Measurements from ENCODE around the gene TMPRSS4.

Gene TMPRSS4

GRCh38 chr11:118157186-118157895, 80.5 kb downstream of the TMPRSS4 start:
- DNase-seq, result no peak

DNA sequence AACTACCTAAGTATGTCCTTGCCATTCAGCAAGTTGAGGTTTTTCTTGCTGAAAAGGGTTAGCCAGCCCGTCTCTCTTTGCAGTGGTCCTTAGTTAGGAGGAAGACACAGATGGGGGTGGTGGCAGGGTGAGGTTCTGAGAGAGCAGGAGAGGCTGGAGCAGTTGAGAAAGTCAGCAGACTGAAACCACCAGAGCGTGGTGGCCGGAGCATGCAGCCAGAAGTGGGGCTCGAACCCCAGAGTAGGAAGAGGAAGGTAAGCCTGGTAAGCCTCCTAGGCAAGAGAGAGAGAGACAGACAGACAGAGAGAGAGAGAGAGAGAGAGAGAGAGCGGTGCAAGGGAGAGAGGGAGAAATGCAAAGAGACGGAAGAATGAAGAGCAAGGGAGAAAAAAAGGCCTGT, 84.9 kb downstream of the TMPRSS4 start:
- no peak for DNase-seq

DNA sequence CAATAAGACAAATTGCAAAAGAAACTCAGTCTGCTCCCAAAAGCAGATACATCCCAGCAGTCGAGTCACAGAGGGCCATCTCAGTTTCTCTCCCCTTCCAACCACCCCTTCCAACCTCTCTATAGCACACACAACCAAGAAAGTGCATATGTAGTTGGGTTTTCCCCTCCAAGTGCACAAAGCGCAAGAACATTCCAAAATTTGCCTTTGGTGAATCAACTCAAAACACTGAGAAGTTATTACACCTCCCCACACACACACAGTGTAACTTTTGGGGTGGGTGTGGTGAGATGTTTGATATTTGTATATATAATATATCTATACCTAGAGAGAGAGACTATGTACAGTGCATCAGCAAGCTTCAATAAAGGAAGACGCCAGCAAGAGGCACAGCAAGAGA, 86.0 kb downstream of the TMPRSS4 start:
- DNase-seq, result no peak

DNA sequence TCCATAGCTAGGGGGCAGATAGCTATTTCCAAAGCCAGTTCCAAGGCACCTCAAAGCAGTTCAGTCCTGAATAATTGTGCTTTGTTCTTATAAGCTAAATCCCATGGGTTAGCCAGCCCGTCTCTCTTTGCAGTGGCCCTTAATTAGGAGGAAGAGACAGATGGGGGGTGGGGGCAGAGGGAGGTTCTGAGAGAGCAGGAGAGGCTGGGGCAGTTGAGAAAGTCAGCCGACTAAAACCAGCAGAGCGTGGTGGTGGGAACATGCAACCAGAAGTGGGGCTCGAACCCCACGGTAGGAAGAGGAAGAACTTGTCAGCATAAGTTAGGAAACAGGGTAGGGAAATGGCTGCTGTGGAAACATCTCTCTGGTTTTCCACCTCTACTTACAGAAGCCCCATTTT, 86.6 kb downstream of the TMPRSS4 start:
- DNase-seq, result no peak

DNA sequence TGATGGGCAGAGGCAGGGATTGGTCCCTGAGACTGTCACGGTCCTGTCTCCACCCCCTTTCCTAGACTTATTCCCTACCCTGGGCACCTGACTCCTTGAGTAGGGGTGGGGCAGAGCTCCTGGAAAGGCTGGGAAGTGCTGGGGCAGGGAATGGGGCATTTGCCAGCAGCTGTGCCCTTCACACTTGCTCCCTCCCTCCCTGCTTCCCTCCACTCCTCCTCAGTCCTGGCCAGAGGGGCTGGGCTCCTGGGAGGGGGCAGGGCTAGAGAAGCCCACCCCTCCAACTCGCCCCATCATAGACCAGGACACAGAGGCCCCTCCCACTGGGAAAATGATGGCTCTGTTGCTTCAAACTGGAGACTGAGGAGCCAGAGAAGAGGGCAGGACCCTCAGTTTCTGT, 88.0 kb downstream of the TMPRSS4 start:
- DNase-seq, result no peak

- no peak for DNase-seq
Measured at GRCh38 chr11:118166641-118167040, 89.8 kb downstream of the TMPRSS4 start.

- DNase-seq, result no peak
Measured at GRCh38 chr11:118167253-118167652, 90.4 kb downstream of the TMPRSS4 start.

DNA sequence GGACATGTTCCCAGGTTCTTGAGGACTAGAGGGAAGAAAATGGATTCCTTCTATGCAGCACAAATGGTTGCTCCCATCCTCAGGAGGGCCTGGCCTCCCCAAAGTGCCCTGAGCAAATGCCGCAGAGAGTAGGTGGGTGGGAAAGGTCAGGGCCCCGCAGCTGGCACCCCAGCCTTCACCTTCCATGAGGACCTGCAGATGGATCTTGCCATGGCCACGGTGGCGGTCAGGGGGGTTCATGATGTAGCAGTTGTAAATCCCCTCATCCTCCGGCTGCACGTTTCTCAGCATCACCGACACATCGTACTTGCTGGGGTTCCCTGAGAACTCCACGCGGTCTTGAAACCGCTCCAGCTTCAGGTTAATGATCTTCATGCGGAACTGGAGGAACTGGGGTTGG, 91.0 kb downstream of the TMPRSS4 start:
- no peak for DNase-seq

DNA sequence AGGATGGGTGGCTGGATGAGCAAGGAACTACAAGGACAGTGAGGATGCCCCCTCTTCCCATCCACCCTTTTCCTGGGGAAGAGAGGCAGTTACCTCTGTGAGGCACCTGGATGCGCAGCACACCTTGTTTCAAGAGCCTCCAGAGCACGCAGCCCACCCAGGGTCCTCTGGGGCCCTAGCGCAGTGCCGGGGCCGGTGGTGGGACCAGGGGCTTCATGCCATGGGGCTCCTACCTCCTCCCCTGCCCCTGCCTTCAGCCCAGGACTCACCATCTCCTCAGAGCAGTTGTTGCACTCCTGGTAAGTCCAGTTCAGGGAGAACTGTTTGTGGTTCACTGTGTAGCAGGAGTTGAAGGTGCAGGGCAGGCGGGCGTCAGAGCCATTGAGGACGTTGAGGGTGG, 91.4 kb downstream of the TMPRSS4 start:
- no peak for DNase-seq

GRCh38 chr11:118168751-118169150, 91.9 kb downstream of the TMPRSS4 start:
- DNase-seq, result no peak

DNA sequence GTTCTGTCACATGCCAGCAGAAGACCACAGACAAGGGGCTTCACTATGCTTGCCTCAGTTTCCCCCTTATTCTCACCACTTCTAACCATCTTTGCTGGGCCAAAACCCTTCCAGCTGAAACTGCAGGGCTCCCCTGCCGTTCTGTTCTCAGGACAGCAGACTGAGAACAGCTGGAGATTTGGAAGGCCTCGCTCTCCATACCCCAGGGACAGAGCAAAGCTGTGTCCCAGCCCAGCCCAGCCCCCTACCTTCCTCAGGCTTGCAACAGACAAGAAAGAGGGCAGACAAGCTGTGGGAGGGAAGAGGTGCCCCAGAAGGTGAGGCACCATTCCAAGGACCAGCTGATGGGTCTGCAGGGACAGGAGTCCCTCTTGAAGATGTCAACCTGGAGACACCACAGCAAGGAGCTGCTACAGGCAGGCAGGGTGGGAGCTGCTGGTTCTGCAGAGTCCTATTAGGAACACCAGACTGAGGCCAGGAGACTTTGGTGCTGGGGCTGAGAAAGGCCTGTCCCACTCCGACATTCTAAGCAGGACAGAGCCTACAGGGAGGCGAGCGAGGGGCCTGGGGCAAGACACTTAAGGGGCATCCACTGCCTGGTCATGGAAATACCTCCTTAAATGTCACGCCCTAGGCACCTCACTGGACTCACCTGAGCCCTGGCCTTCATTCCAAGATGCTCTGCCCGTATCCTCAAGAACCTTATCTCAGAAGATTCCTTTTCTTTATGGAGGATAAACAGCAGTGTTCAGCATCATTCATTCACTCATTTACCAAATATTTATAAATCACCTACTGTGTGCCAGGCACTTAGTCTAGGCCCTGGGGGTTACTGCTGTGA, 92.6 kb downstream of the TMPRSS4 start:
- DNase-seq, result no peak

- DNase-seq, result no peak
Measured at GRCh38 chr11:118170231-118170630, 93.4 kb downstream of the TMPRSS4 start.

GRCh38 chr11:118170882-118171268, 94.0 kb downstream of the TMPRSS4 start:
- DNase-seq, result no peak

All from KG1 (cell line).